ENCODE data around the gene LIPE.

LIPE gene

DNA sequence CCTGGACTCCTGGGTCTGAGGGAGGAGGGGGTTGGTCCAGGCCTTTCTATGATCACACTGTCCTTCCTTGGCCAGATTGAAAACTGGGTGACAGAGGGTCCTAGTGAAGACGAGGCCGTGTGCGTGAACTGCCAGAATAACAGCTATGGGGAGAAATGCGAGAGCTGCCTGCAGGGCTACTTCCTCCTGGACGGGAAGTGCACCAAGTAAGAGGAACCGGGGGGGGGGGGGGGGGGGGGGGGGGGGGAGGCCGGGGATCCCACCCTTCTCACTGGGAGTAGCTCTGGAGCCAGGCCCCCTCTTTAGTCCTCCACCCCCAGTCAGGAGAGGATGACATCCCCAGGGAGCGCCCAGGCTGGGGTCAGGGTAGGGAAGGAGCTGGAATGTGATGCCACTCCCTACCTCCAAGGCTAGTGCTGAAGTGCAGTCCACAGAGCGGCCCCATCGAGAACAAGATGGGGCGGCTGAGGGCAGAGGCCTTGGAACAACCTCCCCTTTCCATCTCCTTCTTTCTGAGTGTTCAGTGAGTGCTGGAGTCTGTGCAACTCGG, 56.5 kb downstream of the LIPE start:
- no peak overlapping the region for H3K9ac ChIP-seq (ENCODE audit: low read length)
- peaks cover 5% of the 10 kb centered on the region for H3K36me3 ChIP-seq (ENCODE audit: control insufficient read depth, low read depth, low read length)
- no peak overlapping the region for H3K27ac ChIP-seq (ENCODE audit: low read length)
- no peaks in the 10 kb centered on the region for H3K9me3 ChIP-seq (ENCODE audit: control insufficient read depth, low read depth, low read length)
- no peaks in the 10 kb centered on the region for H3K27me3 ChIP-seq (ENCODE audit: control insufficient read depth, insufficient read depth, low read length)
- H3K4me3 ChIP-seq (ENCODE audit: low read length): peak overlapping the region; percentile 13
- H3K4me1 ChIP-seq (ENCODE audit: control insufficient read depth, low read depth, low read length): peaks cover 21% of the 10 kb centered on the region

DNA sequence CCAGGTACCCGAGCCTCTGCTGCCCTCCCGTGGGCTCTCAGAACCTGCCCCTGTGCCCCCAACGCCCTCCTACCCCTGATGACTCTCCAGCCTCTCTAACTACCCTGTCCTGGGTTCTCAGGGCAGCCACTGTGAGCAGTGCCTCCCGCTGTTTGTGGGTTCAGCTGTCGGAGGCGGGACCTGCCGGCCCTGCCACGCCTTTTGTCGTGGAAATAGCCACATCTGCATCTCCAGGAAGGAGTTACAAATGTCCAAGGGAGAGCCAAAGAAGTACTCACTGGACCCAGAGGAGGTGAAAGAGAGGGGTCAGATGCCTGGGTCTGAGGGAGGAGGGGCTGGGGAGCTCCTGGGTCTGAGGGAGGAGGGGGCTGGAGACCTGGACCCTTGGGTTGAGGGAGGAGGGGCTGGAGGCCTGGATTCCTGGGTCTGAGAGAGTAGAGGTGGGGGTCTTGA, 57.1 kb downstream of the LIPE start:
- peaks cover 21% of the 10 kb centered on the region for H3K4me1 ChIP-seq (ENCODE audit: control insufficient read depth, low read depth, low read length)
- peak overlapping the region; percentile 13 for H3K4me3 ChIP-seq (ENCODE audit: low read length)
- no peaks in the 10 kb centered on the region for H3K9me3 ChIP-seq (ENCODE audit: control insufficient read depth, low read depth, low read length)
- no peak overlapping the region for H3K27ac ChIP-seq (ENCODE audit: low read length)
- peak overlapping the region; percentile 22 for H3K9ac ChIP-seq (ENCODE audit: low read length)
- H3K27me3 ChIP-seq (ENCODE audit: control insufficient read depth, insufficient read depth, low read length): no peaks in the 10 kb centered on the region
- H3K36me3 ChIP-seq (ENCODE audit: control insufficient read depth, low read depth, low read length): peaks cover 3% of the 10 kb centered on the region

DNA sequence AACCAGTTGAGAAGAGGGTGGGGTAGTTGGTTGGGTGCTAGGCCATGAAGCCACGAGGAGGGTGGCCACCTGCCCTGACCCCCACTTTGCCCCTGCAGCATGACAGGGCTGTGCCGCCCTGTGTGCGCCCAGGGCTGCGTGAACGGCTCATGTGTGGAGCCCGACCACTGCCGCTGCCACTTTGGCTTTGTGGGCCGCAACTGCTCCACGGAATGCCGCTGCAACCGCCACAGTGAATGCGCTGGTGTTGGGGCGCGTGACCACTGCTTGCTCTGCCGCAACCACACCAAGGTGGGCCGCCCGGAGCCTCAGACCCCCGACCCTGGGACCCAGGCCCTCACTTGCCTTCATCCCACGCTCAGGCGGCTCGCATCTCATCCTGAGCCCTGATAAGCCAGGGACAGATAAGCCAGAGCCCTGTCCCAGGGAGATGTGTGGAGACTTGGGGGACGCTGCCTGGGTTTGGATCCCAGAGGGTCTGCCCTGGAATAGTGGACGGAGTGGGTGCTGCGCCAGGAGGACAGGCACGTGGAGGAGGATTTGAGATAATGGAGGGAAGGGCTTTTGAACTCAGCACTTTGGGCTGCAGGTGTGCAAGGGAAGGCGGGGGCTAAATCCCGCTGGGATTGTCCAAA, 57.6 kb downstream of the LIPE start:
- Histone ChIP-seq H3K9ac (ENCODE audit: low read length) (peak overlapping the region; percentile 22), H3K4me3 (ENCODE audit: low read length) (no peak overlapping the region), H3K4me1 (ENCODE audit: control insufficient read depth, low read depth, low read length) (peaks cover 21% of the 10 kb centered on the region), H3K27me3 (ENCODE audit: control insufficient read depth, insufficient read depth, low read length) (no peaks in the 10 kb centered on the region), H3K9me3 (ENCODE audit: control insufficient read depth, low read depth, low read length) (no peaks in the 10 kb centered on the region), H3K27ac (ENCODE audit: low read length) (no peak overlapping the region), H3K36me3 (ENCODE audit: control insufficient read depth, low read depth, low read length) (no peaks in the 10 kb centered on the region)

DNA sequence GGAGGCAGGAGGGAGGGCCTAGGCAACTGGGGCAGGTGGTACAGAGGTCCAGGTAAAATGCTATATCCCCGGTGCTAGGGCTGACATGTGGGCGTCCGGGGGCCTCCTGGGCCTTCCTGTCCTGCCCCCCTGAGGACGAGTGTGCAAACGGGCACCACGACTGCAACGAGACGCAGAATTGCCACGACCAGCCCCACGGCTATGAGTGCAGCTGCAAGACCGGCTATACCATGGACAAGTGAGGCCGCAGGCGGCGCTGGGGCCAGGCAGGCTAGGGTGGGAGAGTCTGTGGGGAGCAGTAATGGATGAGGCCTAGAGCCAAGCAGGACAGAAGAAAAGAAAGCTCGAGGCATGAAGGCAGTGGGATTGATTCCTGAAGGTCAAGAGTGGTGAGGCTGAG, 58.4 kb downstream of the LIPE start:
- H3K36me3 ChIP-seq (ENCODE audit: control insufficient read depth, low read depth, low read length): no peaks in the 10 kb centered on the region
- H3K9me3 ChIP-seq (ENCODE audit: control insufficient read depth, low read depth, low read length): no peaks in the 10 kb centered on the region
- peaks cover 21% of the 10 kb centered on the region for H3K4me1 ChIP-seq (ENCODE audit: control insufficient read depth, low read depth, low read length)
- no peak overlapping the region for H3K9ac ChIP-seq (ENCODE audit: low read length)
- H3K27me3 ChIP-seq (ENCODE audit: control insufficient read depth, insufficient read depth, low read length): no peaks in the 10 kb centered on the region
- no peak overlapping the region for H3K4me3 ChIP-seq (ENCODE audit: low read length)
- H3K27ac ChIP-seq (ENCODE audit: low read length): no peak overlapping the region

DNA sequence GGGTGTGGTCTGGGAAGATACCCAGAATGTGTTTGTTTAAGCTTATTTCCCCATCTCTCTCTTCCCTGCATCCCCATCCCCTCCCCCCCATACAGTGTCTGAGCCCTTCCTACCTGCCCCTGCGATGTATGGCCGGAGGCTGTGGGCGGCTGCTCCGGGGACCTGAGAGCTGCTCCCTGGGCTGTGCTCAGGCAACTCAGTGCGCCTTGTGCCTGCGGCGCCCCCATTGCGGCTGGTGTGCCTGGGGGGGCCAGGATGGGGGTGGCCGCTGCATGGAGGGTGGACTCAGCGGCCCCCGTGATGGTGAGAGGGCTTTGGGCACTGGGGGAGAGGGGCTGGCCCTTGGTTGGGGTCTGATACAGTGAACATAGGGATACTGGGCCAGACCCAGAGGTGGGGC, 58.8 kb downstream of the LIPE start:
- Histone ChIP-seq H3K4me1 (ENCODE audit: control insufficient read depth, low read depth, low read length) (peaks cover 21% of the 10 kb centered on the region), H3K9ac (ENCODE audit: low read length) (no peak overlapping the region), H3K36me3 (ENCODE audit: control insufficient read depth, low read depth, low read length) (no peaks in the 10 kb centered on the region), H3K27ac (ENCODE audit: low read length) (no peak overlapping the region), H3K4me3 (ENCODE audit: low read length) (no peak overlapping the region), H3K27me3 (ENCODE audit: control insufficient read depth, insufficient read depth, low read length) (no peaks in the 10 kb centered on the region), H3K9me3 (ENCODE audit: control insufficient read depth, low read depth, low read length) (no peaks in the 10 kb centered on the region)

DNA sequence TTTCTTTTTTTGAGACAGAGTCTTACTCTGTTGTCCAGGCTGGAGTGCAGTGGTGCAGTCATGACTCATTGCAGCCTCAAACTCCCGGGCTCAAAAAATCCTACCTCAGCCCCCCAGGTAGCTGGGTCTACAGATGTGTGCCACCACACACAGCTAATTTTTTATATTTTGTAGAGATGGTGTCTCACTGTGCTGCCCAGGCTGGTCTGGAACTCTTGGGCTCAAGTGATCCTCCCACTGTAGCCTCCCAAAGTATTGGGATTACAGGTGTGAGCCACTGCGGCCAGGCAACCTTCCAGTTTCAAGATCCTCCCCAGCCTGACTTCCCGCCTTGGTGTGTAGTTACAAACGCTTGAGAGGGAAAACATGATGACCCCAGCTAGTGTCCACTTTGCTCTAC, 59.3 kb downstream of the LIPE start:
- Histone ChIP-seq H3K9me3 (ENCODE audit: control insufficient read depth, low read depth, low read length) (no peaks in the 10 kb centered on the region), H3K4me3 (ENCODE audit: low read length) (no peak overlapping the region), H3K27ac (ENCODE audit: low read length) (no peak overlapping the region), H3K4me1 (ENCODE audit: control insufficient read depth, low read depth, low read length) (peaks cover 21% of the 10 kb centered on the region), H3K27me3 (ENCODE audit: control insufficient read depth, insufficient read depth, low read length) (no peaks in the 10 kb centered on the region), H3K9ac (ENCODE audit: low read length) (no peak overlapping the region), H3K36me3 (ENCODE audit: control insufficient read depth, low read depth, low read length) (no peaks in the 10 kb centered on the region)

DNA sequence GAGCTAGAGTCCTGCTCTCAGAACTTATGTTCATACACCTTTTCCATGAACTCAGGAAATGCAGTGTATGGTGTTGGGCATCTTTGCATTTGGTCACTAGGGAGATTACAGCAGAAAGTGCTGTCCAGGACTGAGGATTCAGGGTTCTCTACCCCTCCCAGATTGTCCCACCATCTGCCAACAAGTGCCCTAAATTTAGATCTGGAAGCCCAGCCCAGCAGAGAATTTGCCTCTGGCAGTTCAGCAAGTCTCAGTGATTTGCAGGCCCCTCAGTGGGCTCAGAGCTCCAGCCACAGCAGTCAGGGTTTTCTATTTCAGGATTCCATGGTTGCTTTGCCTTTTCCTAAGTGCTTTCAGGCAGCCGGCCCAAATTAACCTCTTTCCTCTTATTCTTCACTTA, 60.5 kb downstream of the LIPE start:
- H3K27me3 ChIP-seq (ENCODE audit: control insufficient read depth, insufficient read depth, low read length): no peaks in the 10 kb centered on the region
- no peaks in the 10 kb centered on the region for H3K36me3 ChIP-seq (ENCODE audit: control insufficient read depth, low read depth, low read length)
- H3K27ac ChIP-seq (ENCODE audit: low read length): no peak overlapping the region
- H3K9ac ChIP-seq (ENCODE audit: low read length): no peak overlapping the region
- H3K4me1 ChIP-seq (ENCODE audit: control insufficient read depth, low read depth, low read length): peaks cover 21% of the 10 kb centered on the region
- no peaks in the 10 kb centered on the region for H3K9me3 ChIP-seq (ENCODE audit: control insufficient read depth, low read depth, low read length)
- no peak overlapping the region for H3K4me3 ChIP-seq (ENCODE audit: low read length)

DNA sequence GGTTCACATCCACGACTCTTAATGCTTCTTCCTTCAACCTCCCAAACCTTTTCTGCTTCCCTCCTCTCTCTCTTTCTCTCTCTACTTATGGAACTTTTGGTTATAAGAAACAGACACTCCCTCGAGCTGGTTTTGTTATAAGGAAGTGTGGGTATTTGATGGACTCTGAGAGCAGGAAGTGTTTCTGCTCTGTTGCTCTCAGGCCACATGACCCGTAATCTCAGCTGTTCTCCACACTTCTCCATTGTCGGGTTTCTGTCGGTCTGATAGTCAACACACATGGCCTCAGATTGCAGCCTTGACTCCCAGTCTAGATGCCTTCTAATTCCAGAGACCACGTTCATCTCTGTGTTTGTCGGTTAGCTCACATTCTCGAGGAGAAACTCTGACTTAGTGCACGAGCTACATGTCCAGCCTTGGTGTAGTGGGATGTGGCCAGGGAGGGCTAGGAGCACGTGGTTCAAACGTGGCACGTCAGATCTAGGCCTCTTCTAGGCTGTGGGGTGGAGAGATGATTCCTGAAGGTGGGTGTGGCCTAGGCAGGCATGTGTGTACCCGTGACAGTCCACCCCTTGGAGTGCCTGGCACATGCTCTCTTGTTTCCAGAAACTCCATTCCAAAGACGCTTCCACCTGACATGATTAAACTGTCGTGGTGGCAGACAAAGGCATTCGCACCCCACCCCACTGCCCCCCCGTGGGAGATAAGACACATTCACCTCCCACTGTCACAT, 63.4 kb downstream of the LIPE start:
- H3K4me1 ChIP-seq (ENCODE audit: control insufficient read depth, low read depth, low read length): no peaks in the 10 kb centered on the region
- no peak overlapping the region for H3K4me3 ChIP-seq (ENCODE audit: low read length)
- no peaks in the 10 kb centered on the region for H3K9me3 ChIP-seq (ENCODE audit: control insufficient read depth, low read depth, low read length)
- no peak overlapping the region for H3K27ac ChIP-seq (ENCODE audit: low read length)
- H3K36me3 ChIP-seq (ENCODE audit: control insufficient read depth, low read depth, low read length): no peaks in the 10 kb centered on the region
- H3K27me3 ChIP-seq (ENCODE audit: control insufficient read depth, insufficient read depth, low read length): no peaks in the 10 kb centered on the region
- no peak overlapping the region for H3K9ac ChIP-seq (ENCODE audit: low read length)

DNA sequence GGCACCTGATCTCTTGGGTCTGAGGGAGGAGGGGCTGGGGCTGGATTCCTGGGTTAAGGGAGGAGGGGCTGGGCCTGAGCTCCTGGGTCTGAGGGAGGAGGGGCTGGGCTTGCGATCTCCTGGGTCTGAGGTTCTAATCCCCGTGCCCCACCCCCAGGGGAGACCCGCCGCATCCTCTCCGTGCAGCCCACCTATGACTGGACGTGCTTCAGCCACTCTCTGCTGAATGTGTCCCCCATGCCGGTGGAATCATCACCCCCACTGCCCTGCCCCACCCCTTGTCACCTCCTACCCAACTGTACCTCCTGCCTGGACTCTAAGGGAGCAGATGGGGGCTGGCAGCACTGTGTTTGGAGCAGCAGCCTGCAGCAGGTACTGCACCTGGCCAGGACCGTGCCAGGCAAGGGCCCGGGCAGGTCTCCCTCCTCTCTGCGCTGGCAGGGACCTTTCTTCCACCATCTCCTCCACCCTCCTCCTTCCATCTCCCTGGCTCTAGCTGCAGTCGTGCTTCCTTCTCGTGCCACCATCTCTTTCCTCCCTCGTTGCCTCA, 64.2 kb downstream of the LIPE start:
- Histone ChIP-seq H3K9ac (ENCODE audit: low read length) (no peak overlapping the region), H3K27ac (ENCODE audit: low read length) (no peak overlapping the region), H3K4me3 (ENCODE audit: low read length) (no peak overlapping the region), H3K36me3 (ENCODE audit: control insufficient read depth, low read depth, low read length) (no peaks in the 10 kb centered on the region), H3K4me1 (ENCODE audit: control insufficient read depth, low read depth, low read length) (no peaks in the 10 kb centered on the region), H3K9me3 (ENCODE audit: control insufficient read depth, low read depth, low read length) (no peaks in the 10 kb centered on the region), H3K27me3 (ENCODE audit: control insufficient read depth, insufficient read depth, low read length) (no peaks in the 10 kb centered on the region)

DNA sequence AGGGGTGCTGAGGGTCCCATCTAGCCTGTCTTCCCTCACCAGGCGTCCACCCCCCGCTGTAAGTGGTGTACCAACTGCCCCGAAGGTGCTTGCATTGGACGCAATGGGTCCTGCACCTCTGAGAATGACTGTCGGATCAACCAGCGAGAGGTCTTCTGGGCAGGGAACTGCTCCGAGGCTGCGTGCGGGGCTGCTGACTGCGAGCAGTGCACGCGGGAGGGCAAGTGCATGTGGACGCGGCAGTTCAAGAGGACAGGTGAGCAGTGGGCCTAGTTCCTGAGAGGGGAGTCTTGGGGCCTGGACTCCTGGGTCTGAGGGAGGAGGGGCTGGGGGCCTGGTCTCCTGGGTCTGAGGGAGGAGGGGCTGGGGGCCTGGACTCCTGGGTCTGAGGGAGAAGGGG, 64.8 kb downstream of the LIPE start:
- Histone ChIP-seq H3K36me3 (ENCODE audit: control insufficient read depth, low read depth, low read length) (no peaks in the 10 kb centered on the region), H3K9me3 (ENCODE audit: control insufficient read depth, low read depth, low read length) (no peaks in the 10 kb centered on the region), H3K9ac (ENCODE audit: low read length) (no peak overlapping the region), H3K27me3 (ENCODE audit: control insufficient read depth, insufficient read depth, low read length) (no peaks in the 10 kb centered on the region), H3K4me1 (ENCODE audit: control insufficient read depth, low read depth, low read length) (no peaks in the 10 kb centered on the region), H3K27ac (ENCODE audit: low read length) (no peak overlapping the region), H3K4me3 (ENCODE audit: low read length) (no peak overlapping the region)

DNA sequence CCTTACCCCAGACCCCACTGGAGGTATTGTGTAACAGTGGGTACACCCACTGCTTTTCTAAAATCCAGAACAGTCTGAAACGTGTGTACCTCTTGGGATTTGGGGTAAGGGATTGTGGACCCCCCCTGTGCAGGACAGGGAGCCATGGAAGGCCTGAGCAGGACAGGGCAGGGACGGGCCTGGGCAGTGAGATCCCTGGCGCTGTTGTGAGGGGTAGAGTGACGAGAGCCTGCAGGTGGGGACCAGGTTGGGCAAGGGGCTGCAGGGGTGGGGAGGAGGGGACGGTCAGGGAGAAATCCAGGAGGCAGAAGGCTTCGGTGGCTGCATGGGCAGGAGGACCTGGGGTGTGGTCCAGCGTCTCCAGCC, 65.7 kb downstream of the LIPE start:
- no peak overlapping the region for H3K9ac ChIP-seq (ENCODE audit: low read length)
- H3K27ac ChIP-seq (ENCODE audit: low read length): no peak overlapping the region
- no peaks in the 10 kb centered on the region for H3K4me1 ChIP-seq (ENCODE audit: control insufficient read depth, low read depth, low read length)
- H3K4me3 ChIP-seq (ENCODE audit: low read length): no peak overlapping the region
- no peaks in the 10 kb centered on the region for H3K27me3 ChIP-seq (ENCODE audit: control insufficient read depth, insufficient read depth, low read length)
- H3K36me3 ChIP-seq (ENCODE audit: control insufficient read depth, low read depth, low read length): peaks cover 1% of the 10 kb centered on the region
- no peaks in the 10 kb centered on the region for H3K9me3 ChIP-seq (ENCODE audit: control insufficient read depth, low read depth, low read length)
